Testis (tissue), 5 donors: ENCODE data around the gene GTF2H2. TPM values are rescaled to one million over a fixed set of nuclear protein-coding genes. Genes with fewer than 3 reads are reported as not detected.
"Not testable (repeated sequence)": the region's sequence is repeated elsewhere in the genome, so short reads cannot be mapped to it uniquely, and the experiment has no call there.

Experiments used
- DNase-seq: peaks from one replicate; pipeline ENCODE4 v3.0.0-alpha.2; 2019
- H3K27ac ChIP-seq, 2 donors: fragments of 200-600 bp; sonication (generic); one replicate each; pipeline ENCODE4 v1.5.1; 2019
- H3K27me3 ChIP-seq: fragments of 200-600 bp; sonication (generic); one replicate; pipeline ENCODE4 v1.5.1; 2019
- H3K36me3 ChIP-seq: fragments of 200-600 bp; sonication (generic); one replicate; pipeline ENCODE4 v1.5.1; 2017; ENCODE audit warnings: low read depth; ENCODE audit errors: missing control alignments
- H3K4me1 ChIP-seq: fragments of 200-600 bp; sonication (generic); one replicate; pipeline ENCODE4 v1.5.1; 2019
- H3K4me3 ChIP-seq, 2 donors: fragments of 200-600 bp; sonication (generic); one replicate each; pipeline ENCODE4 v1.5.1; 2017 to 2019
- H3K9me3 ChIP-seq: fragments of 200-600 bp; sonication (generic); one replicate; pipeline ENCODE4 v1.5.1; 2017
- WGBS, 2 donors: methylation state at CpG; one replicate each; pipeline ENCODE4 v1.1.5; 2018; 5-methylcytosine and 5-hydroxymethylcytosine counted together
- intact Hi-C: fragments of 100-400 bp; cut with DNase I; formaldehyde crosslinking; loops from one replicate; pipeline ENCODE4 v1.15.1; 2023; ENCODE audit warnings: low total_unique reads
- long read RNA-seq, 2 donors: transcript quantifications; one replicate each; lab custom pipeline, GENCODE V29; 2026
- polyA plus RNA-seq: library from polyadenylated mRNA; stranded (reverse); fragments of 350-450 nt; fragmentation: Illumina TruSeq; extraction: RNeasy Lipid Tissue Mini Kit (QIAGEN cat#74804); gene quantifications from one replicate; pipeline ENCODE4 v1.2.3, GENCODE V29; 2014; ENCODE audit warnings: low read depth, low replicate concordance; ENCODE audit not compliant: insufficient read depth
- total RNA-seq, 2 donors: library from RNA; depleted of rRNA; stranded (reverse); fragments of >200 nt; gene quantifications; one replicate each; pipeline ENCODE4 v1.2.3, GENCODE V29; 2016

The GTF2H2 gene
- total RNA-seq (10 to 100 TPM; 19.8 to 53.6 TPM), polyA plus RNA-seq (14.2 TPM)
- long read RNA-seq, donor 1, partial matches to known transcripts = 0 of 1 reads
- long read RNA-seq, donor 1, other reads (novel, unspliced or antisense) = 0 of 1 reads
- long read RNA-seq, donor 2, partial matches to known transcripts = 0 of 4 reads
- long read RNA-seq, donor 2, other reads (novel, unspliced or antisense) = 0 of 4 reads

- H3K27ac ChIP-seq, H3K4me1 ChIP-seq, DNase-seq, H3K36me3 ChIP-seq, H3K4me3 ChIP-seq, H3K27me3 ChIP-seq, intact Hi-C loops, H3K9me3 ChIP-seq: not testable (repeated sequence)
- no CpG with 5 or more reads among the region's 46 CpGs for WGBS, 2 donors
Measured at GRCh38 chr5:71067262-71067928, at the start of gene GTF2H2. Gene GTF2H2 (minus strand): TSS chr5:71067676. CDS start chr5:71062763, 4,913 bp downstream.

- H3K36me3 ChIP-seq, intact Hi-C loops, H3K27ac ChIP-seq, DNase-seq, H3K9me3 ChIP-seq, H3K4me3 ChIP-seq, H3K27me3 ChIP-seq, H3K4me1 ChIP-seq: not testable (repeated sequence)
- WGBS, 2 donors = no CpG with 5 or more reads among the region's 12 CpGs
Measured at GRCh38 chr5:71109730-71110275, 42.3 kb upstream of the GTF2H2 start.

GRCh38 chr5:71099996-71100395 lies 32.5 kb upstream of the GTF2H2 start:
- H3K36me3 ChIP-seq, H3K27ac ChIP-seq, H3K27me3 ChIP-seq, H3K9me3 ChIP-seq, H3K4me3 ChIP-seq, H3K4me1 ChIP-seq, DNase-seq, intact Hi-C loops: not testable (repeated sequence)
- WGBS, 2 donors = 80% methylated on average over 1 of the region's 7 CpGs; no CpG with 5 or more reads in 1 of the 2 donors

- WGBS, 2 donors = no CpG with 5 or more reads among the region's 1 CpG
- DNase-seq = not testable (repeated sequence)
Measured at GRCh38 chr5:71097930-71098203, 30.4 kb upstream of the GTF2H2 start.

GRCh38 chr5:71097173-71097929 lies 29.9 kb upstream of the GTF2H2 start:
- H3K9me3 ChIP-seq, H3K27ac ChIP-seq, H3K27me3 ChIP-seq, H3K4me1 ChIP-seq, intact Hi-C loops, H3K4me3 ChIP-seq, DNase-seq, H3K36me3 ChIP-seq: not testable (repeated sequence)
- WGBS, 2 donors = 100% methylated on average over 2 of the region's 3 CpGs; no CpG with 5 or more reads in 1 of the 2 donors

More at GRCh38 chr5:71097930-71098203, 30.4 kb upstream of the GTF2H2 start:
- H3K4me3 ChIP-seq, H3K4me1 ChIP-seq, H3K27ac ChIP-seq, H3K36me3 ChIP-seq, H3K27me3 ChIP-seq, intact Hi-C loops, H3K9me3 ChIP-seq: not testable (repeated sequence)

GRCh38 chr5:71089773-71090172 lies 22.3 kb upstream of the GTF2H2 start:
- WGBS, 2 donors = 84% methylated on average over 2 of the region's 2 CpGs; no CpG with 5 or more reads in 1 of the 2 donors
- DNase-seq, H3K27ac ChIP-seq, H3K4me3 ChIP-seq, H3K9me3 ChIP-seq, intact Hi-C loops, H3K36me3 ChIP-seq, H3K27me3 ChIP-seq, H3K4me1 ChIP-seq: not testable (repeated sequence)

GRCh38 chr5:71088754-71089153 lies 21.3 kb upstream of the GTF2H2 start:
- WGBS, 2 donors = no CpG with 5 or more reads among the region's 2 CpGs
- H3K4me1 ChIP-seq, H3K36me3 ChIP-seq, intact Hi-C loops, H3K4me3 ChIP-seq, H3K27ac ChIP-seq, H3K27me3 ChIP-seq, H3K9me3 ChIP-seq, DNase-seq: not testable (repeated sequence)

- H3K9me3 ChIP-seq, H3K36me3 ChIP-seq, H3K27ac ChIP-seq, H3K27me3 ChIP-seq, H3K4me1 ChIP-seq, intact Hi-C loops, DNase-seq, H3K4me3 ChIP-seq: not testable (repeated sequence)
- WGBS, 2 donors = no CpG with 5 or more reads among the region's 1 CpG
Measured at GRCh38 chr5:71086145-71086544, 18.7 kb upstream of the GTF2H2 start.

- H3K27ac ChIP-seq, H3K9me3 ChIP-seq, intact Hi-C loops, H3K36me3 ChIP-seq, H3K27me3 ChIP-seq, H3K4me3 ChIP-seq, H3K4me1 ChIP-seq, DNase-seq: not testable (repeated sequence)
- WGBS, 2 donors = no CpG with 5 or more reads among the region's 3 CpGs
Measured at GRCh38 chr5:71084280-71085063, 17.0 kb upstream of the GTF2H2 start.

- H3K27ac ChIP-seq, intact Hi-C loops, H3K27me3 ChIP-seq, H3K4me1 ChIP-seq, H3K4me3 ChIP-seq, H3K9me3 ChIP-seq, H3K36me3 ChIP-seq, DNase-seq: not testable (repeated sequence)
- no CpG with 5 or more reads among the region's 7 CpGs for WGBS, 2 donors
Measured at GRCh38 chr5:71082898-71083297, 15.4 kb upstream of the GTF2H2 start.

GRCh38 chr5:71082340-71082739 lies 14.9 kb upstream of the GTF2H2 start:
- WGBS, 2 donors = no CpG with 5 or more reads among the region's 2 CpGs
- H3K36me3 ChIP-seq, H3K27me3 ChIP-seq, H3K4me1 ChIP-seq, DNase-seq, intact Hi-C loops, H3K4me3 ChIP-seq, H3K9me3 ChIP-seq, H3K27ac ChIP-seq: not testable (repeated sequence)
